ENCODE data around the gene P2RY8.
"Not testable (repeated sequence)": the region's sequence is repeated elsewhere in the genome, so short reads cannot be mapped to it uniquely, and the experiment has no call there.

The P2RY8 gene

DNA sequence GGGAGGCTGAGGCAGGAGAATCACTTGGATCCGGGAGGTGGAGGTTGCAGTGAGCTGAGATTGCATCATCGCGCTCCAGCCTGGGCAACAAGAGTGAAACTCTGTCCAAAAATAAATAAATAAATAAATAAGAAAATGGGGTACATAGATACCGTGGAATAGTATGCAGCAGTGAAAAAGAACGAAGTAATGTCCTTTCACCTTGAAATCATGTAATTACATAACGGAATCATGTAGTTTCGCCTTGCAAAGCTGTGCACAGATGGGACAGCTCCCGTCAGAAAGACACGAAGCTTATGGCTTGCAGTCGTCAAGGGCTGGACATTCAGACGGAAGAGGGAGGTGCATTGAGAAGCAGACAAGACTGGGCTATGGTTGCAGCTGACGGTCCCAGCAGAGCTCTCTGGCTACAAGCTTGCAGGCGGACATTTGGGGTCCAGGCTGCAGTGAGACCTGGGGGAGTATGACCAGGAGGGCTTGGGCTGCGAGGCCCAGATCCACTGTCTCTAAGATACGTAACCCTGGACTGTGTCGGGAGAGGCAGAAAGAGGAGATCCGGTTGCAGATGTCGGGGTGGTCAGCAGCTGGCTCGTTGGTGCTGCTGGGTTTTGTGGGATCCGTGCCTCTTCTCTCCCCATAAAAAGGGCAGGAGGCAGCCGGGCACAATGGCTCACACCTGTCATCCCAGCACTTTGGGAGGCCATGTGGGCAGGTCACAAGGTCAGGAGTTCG, 6.2 kb upstream of the P2RY8 start:
- DNase-seq, result no peak

DNA sequence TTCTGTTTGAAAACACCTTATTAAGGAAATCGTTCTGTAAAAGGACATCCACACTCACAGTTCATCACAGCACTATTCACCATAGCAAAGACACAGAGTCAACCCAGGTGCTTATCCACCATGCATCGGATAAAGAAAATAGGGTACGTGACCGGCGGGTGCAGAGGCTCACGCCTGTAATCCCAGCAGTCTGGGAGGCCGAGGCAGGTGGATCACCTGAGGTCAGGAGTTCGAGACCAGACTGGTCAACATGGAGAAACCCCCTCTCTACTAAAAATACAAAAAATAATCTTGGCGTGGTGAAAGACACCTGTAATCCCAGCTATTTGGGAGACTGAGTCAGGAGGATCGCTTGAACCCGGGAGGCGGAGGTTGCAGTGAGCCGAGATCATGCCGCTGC, 2.2 kb upstream of the P2RY8 start:
- DNase-seq, result not testable (repeated sequence)

DNA sequence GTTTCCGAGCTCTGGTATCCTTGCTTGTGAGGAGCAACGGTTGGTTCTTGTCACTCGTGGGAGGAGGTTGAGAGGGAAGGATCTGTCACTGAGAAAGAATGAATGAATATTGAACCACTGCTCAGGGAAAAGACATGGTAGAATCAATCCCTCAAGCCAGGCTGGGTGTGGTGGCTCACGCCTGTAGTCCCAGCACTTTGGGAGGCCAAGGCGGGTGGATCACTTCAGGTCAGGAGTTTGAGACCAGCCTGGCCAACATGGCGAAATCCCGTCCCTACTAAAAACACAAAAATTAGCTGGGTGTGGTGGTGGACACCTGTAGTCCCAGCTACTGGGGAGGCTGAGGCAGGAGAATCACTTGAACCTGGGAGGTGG, 718 bp upstream of the P2RY8 start:
- not testable (repeated sequence) for DNase-seq

DNA sequence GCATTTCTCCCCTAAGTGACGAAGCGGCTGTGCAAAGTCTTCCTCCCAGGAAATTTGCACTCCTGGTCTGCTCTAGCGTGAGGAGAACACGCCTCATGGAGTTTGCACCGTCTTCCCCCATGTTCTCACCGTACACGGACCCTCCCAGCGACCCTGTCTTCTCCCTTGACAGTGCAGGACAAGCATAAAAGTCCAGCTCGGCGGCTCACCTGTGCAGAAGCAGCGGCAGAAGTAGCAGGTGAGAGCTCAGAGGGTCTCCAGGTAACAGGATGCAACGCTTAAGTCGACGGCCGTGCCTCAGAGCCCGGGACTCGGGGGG, 314 bp downstream of the P2RY8 start:
- DNase-seq, result no peak

DNA sequence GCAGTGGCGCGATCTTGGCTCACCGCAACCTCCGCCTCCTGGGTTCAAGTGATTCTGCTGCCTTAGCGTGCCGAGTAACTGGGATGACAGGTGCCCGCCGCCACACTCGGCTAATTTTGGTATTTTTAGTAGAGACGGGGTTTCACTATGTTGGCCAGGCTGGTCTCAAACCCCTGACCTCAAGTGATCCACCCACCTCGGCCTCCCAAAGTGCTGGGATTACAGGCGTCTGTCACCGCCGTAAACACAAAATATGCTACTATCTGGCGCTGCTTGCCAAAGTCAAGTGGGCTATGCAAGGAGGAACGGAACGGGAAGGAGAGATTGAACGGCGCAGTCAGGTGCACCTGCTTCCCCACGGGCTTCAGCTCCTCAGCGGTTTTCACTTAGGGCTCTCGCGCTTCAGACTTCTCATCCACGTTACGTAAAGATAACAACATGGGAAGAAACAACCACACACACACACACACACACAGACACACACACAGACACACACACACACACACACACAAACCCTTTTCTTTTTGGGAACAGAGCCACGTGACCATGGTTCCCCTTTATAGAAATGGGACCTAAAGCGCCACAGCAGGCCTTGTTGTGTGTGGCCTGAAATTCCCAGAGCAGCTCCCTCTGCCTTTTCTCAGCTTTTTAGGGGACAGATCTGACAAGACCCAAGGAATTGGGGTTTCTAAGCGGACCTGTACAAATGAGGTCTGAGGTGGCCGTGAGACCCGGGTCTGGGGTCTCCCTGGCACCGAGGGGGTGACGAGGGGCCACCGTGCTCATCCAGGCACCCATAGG, 1.5 kb downstream of the P2RY8 start:
- DNase-seq, result no peak

DNA sequence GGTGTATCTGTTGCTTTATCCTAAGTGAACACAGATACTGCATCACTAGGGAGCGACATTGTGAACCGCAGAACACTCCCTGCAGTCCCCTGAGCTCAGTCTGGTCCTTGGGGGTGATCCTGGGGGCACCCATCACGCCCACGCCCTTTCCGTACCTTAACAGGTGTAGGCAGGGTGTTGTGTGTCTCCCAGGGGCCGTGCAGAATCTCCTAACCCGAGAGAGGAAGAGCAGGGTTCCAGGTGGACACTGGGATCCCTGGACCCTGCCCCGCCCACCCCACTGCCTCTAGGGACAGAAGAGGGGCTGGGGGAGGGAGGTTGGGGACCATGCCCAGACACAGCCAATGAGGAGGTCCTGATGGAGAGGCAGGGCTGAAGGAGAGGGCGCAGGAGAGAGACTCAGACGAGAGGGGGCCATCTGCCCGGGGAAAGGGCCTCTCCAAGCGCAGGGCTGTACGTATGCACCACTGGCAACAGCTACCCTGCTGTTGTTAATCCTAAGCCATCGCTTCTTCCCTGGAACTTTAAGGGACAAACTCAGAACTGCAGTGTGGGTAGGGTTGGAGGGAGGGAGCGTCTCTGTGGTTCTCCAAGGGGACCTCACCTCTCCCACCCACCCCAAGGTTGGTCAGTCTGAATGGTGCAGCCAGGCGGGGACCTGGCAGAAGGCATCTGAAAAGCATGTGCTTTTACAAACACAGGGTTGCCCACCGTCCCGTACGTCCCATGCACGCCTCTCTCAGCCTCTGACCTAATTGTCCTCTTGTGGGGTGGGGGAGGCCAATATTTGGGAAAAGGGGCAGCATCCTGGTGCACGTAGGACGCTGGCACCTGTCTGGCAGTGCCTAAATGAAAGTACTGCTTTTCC, 2.5 kb downstream of the P2RY8 start:
- no peak for DNase-seq

DNA sequence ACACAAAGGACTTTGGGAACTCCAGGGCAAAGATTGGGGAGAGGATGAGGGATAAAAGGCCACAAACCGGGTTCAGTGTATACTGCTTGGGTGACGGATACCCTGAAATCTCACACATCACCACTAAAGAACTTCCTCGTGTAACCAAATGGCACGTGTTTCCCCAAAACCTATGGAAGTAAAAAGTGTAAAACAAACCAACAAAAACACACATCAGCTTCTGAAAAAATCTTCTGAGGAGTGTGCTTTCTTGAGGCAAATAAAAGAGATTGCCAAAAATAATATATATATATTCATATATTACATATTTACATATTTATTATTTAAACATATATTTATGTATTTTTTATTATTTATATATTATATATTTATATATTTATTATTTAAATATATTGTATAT, 3.9 kb downstream of the P2RY8 start:
- no peak for DNase-seq

DNA sequence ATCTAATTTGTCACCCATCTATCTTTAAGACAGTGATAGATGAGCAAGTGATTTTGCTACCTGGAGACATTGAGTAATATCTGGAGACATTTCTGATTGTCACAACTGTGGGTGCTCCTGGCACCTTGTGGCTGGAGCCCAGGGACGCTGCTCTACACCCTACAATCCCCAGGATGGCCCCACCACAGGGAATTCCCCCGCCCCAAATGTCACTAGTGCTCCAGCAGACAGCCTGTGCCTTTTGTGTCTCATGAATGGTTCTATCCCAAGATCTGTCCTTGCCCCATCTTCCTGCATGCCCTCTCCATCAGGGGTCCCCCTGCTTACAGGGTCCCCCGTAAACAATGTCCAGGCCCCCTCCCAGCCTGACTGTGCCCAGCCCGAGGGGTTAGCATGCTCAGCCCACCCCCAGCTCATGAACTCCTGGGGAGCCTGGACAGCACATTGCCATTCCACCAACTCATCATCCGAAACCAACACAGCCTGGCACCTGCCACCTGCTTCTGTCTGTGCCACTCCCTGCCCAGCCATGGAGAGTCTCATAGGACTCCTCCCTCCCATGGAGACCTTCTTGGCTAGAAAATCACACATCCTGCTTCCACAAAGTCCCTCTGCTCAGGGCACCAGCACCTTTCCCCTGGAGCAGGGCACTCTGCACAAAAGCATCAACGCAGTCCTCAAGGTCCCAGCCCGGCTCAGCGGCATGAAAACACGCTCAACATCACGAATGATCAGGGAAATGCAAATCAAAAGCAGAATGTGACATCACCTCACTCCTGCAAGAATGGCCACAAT, 5.7 kb downstream of the P2RY8 start:
- no peak for DNase-seq

DNA sequence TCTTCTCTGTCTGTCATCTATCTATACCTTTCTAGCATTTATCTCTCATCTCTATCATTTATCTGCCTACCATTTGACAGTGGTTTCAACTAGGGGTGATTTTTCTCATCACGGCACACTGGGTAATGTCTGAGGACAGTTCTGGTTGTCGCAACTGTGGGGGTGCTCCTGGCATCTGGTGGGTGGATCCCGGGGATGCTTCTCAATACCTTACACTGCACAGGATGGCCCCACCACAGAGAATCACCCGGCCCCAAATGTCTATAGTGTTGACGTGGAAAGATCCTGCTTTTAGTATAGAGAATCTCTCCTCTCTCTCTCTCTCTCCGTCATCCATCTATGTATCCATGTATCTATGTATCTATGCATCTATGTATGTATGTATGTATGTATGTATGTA, 7.2 kb downstream of the P2RY8 start:
- DNase-seq, result no peak

DNA sequence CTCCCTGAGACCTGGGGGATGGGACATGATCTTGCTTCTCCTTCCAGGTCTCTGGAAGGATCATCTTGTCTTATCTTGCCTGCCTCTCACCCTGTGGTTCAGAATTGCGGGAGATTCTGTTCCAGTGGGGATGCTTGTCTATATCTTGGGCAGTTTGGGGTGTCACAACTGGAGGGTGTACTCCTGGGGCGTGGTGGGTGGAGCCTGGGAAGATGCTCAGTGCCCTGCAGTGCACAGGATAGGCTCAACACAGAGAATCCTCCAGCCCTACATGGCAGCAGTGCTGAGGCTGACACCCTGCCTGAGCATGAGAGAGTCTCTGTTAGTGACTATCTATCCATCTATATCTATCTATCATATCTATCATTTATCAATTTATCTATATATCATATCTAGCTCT, 7.7 kb downstream of the P2RY8 start:
- DNase-seq, result no peak

DNA sequence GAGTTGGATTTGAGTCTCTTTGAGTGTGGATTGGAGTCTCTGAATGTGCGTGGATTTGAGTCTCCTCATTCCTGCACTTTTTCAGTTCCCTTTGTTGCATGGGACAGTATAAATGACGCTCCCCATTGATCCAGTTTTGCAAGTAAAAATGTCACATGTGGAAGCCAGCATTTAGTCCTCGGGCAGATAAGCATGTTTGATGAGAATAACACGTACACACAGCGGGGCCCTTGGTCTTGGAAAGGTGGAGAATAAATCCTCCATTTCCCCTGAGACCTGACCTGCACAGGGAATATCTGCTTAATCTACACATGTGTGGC, 8.1 kb downstream of the P2RY8 start:
- DNase-seq, result no peak

DNA sequence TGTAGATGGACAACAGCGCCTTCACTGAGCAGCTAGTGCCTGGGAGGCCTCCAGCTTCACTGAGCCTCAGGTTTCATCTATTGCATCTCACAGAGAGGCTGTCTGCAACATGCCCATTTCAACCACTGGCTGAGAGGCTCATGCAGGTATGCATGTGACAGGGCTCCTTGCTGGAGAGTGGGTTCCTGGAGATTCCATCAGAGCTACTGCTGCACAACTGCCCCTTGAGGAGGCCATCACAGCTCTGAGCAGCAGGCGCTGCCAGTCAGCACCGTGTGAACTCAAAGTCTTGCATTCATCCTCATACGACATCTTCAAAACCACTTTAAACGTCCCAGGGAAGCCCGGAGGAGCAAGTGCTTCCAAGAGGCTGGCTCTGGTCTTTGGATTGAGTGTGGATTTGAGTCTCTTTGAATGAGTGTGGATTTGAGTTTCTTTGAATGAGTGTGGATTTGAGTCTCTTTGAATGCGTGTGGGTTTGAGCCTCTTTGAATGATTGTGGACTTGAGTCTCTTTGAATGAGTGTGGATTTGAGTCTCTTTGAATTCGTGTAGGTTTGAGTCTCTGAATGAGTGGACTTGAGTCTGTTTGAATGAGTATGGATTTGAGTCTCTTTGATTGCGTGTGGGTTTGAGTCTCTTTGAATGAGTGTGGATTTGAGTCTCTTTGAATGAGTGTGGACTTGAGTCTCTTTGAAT, 8.7 kb downstream of the P2RY8 start:
- no peak for DNase-seq

DNA sequence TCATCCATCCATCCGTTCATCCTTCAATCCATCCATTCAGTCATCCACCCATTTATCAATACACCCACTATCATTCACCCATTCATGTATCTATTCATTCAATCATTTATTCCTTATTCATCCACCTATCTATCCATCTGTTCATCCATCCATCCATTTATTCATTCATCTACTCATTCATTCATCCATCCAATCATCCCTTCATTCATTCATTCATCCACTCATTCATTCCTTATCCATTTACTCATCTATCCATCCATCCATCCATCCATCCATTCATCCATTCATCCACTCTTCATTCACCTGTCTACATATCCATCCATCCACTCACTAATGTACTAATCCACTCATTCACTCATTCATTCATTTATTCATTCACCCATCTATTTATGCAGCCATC, 9.5 kb downstream of the P2RY8 start:
- no peak for DNase-seq

DNA sequence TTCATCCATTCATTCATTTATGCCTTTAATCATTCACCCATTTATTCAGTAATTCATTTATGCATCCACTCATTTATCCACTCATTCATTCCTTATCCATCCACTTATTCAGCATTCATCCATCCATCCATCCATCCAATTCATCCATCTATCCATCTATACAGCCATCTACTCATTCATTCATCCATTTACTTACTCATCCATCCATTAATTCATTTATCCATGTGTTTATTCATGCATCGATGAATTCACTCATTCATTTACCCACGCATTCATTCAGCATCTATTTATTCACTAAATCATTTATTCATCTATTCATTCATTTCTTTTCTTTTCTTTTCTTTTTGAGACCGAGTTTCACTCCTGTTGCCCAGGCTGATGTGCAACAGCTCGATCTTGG, 10.4 kb downstream of the P2RY8 start:
- no peak for DNase-seq

DNA sequence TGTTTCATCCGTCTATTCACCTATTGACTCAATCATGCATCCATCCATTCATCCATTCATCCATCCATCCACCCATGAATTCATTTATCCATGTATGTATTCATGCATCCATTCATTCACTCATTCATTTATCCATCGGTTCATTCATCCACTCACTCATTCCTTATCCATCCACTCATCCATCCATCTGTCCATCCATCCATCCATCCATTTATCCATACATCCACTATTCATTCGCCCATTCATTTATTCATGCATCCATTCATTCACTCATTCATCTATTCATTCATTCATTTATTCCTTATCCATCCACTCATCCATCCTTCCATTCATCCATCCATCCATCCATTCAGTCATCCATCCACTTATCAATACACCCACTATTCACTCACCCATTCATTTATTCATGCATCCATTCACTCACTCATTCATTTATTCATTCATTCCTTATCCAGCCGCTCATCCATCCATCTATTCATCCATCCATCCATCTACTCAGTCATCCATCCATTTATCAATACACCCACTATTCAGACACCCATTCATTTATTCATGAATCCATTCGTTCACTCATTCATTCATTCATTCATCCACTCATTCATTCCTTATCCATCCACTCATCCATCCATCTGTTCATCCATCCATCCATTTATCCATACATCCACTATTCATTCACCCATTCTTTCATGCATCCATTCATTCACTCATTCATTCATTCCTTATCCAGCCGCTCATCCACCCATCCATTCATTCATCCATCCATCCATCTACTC, 11.2 kb downstream of the P2RY8 start:
- DNase-seq, result no peak

DNA sequence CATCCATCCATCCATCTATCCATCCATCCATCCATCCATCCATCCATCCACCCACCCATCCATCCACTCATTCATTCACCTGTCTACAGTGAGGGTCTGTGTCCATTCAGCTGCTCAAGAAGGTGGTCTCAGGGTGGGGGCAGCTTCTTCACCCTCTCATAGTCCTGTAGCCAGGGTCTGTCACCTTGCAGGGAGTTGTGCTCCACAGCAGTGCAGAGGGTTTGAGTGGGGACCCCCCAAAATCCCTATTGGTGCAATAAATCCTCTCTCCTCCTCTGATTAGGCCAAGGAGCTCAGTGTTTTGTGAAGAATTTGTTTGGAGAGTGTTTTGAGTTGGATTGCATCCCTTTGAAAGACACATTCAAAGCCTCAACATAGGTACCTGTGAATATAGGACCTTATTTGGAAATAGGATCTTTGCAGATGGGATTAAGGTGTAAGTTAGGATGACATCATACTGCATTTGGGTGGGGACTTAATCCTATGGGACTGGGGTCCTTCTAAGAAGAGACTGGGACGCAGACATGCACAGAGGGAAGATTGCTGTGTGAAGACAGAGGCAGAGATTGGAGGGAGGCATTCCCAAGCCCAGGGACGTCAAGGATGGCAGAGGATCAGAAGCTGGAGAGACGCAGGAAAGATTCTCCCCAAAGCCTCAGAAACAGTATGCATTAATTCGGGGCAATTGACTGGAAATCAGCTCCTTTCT, 12.0 kb downstream of the P2RY8 start:
- no peak for DNase-seq

DNA sequence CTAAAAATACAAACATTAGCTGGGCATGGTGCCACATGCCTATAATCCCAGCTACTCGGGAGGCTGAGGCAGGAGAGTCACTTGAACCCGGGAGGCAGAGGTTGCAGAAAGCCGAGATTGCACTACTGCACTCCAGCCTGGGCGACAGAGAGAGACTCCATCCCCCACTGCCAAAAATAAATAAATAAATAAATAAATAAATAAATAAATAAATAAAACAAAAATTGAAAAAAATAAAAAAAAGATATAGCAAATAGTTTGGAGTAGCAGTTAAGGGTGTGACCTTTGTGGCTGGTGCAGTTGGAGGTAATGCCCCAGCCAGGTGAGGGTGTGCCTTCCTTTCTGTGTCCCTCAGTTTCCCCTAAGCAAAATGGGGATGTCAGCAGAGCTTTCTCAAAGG, 14.1 kb downstream of the P2RY8 start:
- DNase-seq, result not testable (repeated sequence)

DNA sequence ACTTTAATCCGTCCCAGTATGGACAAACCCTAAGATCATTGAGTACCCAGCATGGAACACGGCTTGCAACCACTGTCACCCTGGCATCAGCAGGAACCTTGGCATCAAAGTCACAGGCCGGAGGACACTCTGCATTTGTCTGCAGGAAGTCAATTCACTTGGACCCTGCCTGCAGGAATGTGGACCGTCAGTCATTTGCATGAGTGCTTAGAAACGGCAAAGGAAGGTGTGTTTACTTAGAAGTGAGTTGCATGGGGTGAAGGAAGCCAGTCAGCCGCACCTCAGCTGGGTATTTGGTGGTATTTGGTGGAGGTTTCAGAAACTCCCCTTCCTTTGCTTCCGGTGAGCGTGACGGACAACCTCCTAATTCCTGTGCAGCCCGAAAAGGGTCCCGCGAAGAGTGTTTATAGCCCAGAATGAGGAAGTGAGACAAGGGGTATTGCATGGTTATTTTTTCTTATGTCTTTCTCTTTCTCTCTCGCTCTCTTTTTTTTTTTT, 15.5 kb downstream of the P2RY8 start:
- DNase-seq, result no peak

DNA sequence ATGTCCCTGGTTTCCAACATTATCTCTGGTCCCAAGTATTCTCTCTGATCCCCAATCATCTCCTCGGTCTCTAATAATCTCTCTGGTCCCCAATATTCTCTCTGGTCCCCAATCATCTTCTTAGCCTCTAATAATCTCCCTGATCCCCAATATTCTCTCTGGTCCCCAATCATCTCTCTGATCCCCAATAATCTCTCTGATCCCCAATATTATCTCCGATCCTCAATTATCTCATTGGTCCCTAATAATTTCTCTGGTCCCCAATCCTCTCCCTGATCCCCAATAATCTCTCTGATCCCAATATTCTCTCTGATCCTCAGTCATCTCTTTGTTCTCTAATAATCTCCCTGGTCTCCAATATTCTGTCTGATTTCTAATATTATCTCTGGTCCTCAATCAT, 16.6 kb downstream of the P2RY8 start:
- DNase-seq, result no peak

DNA sequence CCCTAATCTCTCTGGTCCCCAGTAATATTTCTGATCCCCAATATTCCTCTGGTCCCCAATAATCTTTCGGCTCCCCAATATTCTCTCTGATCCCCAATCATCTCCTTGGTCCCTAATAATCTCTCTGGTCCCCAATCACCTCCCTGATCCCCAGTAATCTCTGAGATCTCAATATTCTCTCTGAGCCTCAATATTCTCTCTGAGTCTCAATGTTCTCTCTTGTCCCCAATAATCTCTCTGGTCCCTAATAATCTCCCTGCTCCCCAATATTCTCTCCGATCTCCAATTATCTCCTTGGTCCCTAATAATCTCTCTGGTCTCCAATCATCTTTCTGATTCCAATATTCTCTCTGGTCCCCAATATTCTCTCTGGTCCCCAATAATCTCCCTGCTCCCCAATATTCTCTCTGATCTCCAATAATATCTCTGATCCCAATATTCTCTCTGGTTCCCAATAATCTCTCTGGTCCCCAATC, 17.9 kb downstream of the P2RY8 start:
- no peak for DNase-seq

DNA sequence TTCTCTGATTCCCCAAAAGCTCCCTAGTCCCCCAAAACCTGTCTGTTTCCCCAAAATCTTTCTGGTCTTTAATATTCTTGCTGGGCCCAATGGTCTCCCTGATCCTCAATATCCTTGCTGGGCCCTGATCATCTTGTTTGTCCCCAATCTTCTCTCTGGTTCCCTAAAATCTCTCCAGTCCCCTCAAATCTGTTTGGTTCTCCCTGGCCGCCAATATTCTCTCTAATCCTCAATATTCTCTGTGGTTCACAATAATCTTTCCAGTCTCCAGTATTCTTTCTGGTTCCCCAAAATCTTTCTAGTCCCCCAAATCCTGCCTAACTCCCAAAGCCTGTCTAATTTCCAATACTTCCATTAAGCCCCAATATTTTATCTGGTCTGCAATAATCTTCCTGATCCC, 18.5 kb downstream of the P2RY8 start:
- no peak for DNase-seq

Measured in NCI-H2171 treated with DMSO at 0.1 percent for 48 hours (cell line).